ENCODE measurements around the gene PYHIN1. TPM values are rescaled to one million over a fixed set of nuclear protein-coding genes. Genes with fewer than 3 reads are reported as not detected.

PYHIN1 gene
- total RNA-seq, 1 experiment from 2014 or later: not detected

DNA sequence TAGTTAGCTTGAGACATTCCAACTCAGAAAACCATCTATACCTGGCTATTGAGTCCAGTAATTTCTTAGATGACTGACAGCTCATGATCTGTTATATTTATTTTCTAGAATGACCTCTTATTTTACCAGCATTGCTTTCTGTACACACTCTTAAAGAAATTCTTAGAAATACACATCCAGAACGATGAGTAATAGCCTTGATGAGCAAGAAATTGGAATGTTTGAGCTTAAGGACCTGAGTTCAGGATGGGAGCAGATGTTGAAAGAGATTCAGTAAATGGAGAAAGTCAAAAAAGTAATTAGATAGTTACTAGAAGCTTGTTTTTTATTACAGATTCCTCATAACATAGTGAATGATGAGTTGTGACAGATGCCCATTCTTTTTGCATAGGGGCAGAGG, 11.7 kb downstream of the PYHIN1 start:
- POLR2A ChIA-PET: no interaction called here
- BruUV-seq (replicated peaks): no TSS peak
- Histone ChIP-seq H3K27ac (ENCODE audit: low read depth, low read length) (no peak overlapping the region), H3K9ac (ENCODE audit: low read length) (no peak overlapping the region), H3K4me2 (ENCODE audit: low read length) (no peak overlapping the region), H4K20me1 (ENCODE audit: insufficient read depth) (no peaks in the 10 kb centered on the region), H3K79me2 (ENCODE audit: insufficient read depth, low read length) (no peaks in the 10 kb centered on the region), H3K27me3 (ENCODE audit: insufficient read depth, low read length) (no peaks in the 10 kb centered on the region), H2AFZ (ENCODE audit: low read depth, low read length, poor library complexity, severe bottlenecking) (no peak overlapping the region), H3K9me3 (ENCODE audit: control insufficient read depth in 1 of 2, insufficient read depth in 1 of 2, low read depth in 1 of 2, low read length in 2 of 2) (no peaks in the 10 kb centered on the region), H3K4me3 (replicated peaks in 1 of 2; ENCODE audit: low read depth in 1 of 2, low read length in 2 of 2) (no peak overlapping the region), H3K9me2 (ENCODE audit: insufficient read depth) (no peaks in the 10 kb centered on the region), H3K36me3 (ENCODE audit: control insufficient read depth in 1 of 2, insufficient read depth in 2 of 2, low read length in 2 of 2) (no peaks in the 10 kb centered on the region), H3K4me1 (ENCODE audit: control insufficient read depth in 1 of 2, insufficient read depth in 2 of 2, low read length in 2 of 2) (no peaks in the 10 kb centered on the region)
- RAD21 ChIA-PET (ENCODE audit: low non-redundant PET in 1 of 2, low total read pairs in 2 of 2, uncharacterized antibody in 2 of 2, unreplicated experiment in 2 of 2): no interaction called here
- ATAC-seq: no peak
- no peak for DNase-seq (ENCODE audit: low read depth, low spot score)
- CTCF ChIA-PET: no interaction called here
- intact Hi-C loops (cut with micrococcal nuclease): no loop called here
- TF ChIP-seq ELF1 (IDR thresholded peaks at IDR 0.05; ENCODE audit: borderline replicate concordance, low read depth) (no peak), SP1 (IDR thresholded peaks at IDR 0.05; ENCODE audit: low read depth) (no peak), CBX3 (IDR thresholded peaks at IDR 0.05; ENCODE audit: low read depth) (no peak), YY1 (IDR thresholded peaks at IDR 0.05; ENCODE audit: extremely low read depth, insufficient replicate concordance, low read depth, low read length) (no peak), FOSL1 (IDR thresholded peaks at IDR 0.05; ENCODE audit: low read depth) (no peak), RAD21 (IDR thresholded peaks at IDR 0.05; ENCODE audit: low read depth) (no peak), EZH2 (IDR thresholded peaks at IDR 0.05) (no peak), SRF (IDR thresholded peaks at IDR 0.05; ENCODE audit: low read depth) (no peak), ZFX (IDR thresholded peaks at IDR 0.05) (no peak), POLR2AphosphoS5 (IDR thresholded peaks at IDR 0.05; ENCODE audit: low read depth, low read length) (no peak), POLR2A (IDR thresholded peaks at IDR 0.05; ENCODE audit: borderline replicate concordance, extremely low read depth, insufficient read depth, insufficient read length) (no peak)
- TF ChIP-seq, protein P1, sequence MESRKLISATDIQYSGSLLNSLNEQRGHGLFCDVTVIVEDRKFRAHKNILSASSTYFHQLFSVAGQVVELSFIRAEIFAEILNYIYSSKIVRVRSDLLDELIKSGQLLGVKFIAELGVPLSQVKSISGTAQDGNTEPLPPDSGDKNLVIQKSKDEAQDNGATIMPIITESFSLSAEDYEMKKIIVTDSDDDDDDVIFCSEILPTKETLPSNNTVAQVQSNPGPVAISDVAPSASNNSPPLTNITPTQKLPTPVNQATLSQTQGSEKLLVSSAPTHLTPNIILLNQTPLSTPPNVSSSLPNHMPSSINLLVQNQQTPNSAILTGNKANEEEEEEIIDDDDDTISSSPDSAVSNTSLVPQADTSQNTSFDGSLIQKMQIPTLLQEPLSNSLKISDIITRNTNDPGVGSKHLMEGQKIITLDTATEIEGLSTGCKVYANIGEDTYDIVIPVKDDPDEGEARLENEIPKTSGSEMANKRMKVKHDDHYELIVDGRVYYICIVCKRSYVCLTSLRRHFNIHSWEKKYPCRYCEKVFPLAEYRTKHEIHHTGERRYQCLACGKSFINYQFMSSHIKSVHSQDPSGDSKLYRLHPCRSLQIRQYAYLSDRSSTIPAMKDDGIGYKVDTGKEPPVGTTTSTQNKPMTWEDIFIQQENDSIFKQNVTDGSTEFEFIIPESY (IDR thresholded peaks at IDR 0.05; ENCODE audit: extremely low read depth, insufficient replicate concordance, low read length): no peak
- TF ChIP-seq, protein P2, sequence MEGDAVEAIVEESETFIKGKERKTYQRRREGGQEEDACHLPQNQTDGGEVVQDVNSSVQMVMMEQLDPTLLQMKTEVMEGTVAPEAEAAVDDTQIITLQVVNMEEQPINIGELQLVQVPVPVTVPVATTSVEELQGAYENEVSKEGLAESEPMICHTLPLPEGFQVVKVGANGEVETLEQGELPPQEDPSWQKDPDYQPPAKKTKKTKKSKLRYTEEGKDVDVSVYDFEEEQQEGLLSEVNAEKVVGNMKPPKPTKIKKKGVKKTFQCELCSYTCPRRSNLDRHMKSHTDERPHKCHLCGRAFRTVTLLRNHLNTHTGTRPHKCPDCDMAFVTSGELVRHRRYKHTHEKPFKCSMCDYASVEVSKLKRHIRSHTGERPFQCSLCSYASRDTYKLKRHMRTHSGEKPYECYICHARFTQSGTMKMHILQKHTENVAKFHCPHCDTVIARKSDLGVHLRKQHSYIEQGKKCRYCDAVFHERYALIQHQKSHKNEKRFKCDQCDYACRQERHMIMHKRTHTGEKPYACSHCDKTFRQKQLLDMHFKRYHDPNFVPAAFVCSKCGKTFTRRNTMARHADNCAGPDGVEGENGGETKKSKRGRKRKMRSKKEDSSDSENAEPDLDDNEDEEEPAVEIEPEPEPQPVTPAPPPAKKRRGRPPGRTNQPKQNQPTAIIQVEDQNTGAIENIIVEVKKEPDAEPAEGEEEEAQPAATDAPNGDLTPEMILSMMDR (IDR thresholded peaks at IDR 0.05 in 2 of 3, conservative IDR thresholded peaks at IDR 0.05 in 1 of 3; ENCODE audit: borderline replicate concordance in 1 of 3, insufficient read depth in 1 of 3, low read depth in 2 of 3, low read length in 2 of 3): no peak
- TF ChIP-seq, protein P3, sequence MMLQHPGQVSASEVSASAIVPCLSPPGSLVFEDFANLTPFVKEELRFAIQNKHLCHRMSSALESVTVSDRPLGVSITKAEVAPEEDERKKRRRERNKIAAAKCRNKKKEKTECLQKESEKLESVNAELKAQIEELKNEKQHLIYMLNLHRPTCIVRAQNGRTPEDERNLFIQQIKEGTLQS (IDR thresholded peaks at IDR 0.05): no peak
